CD14-positive monocyte (primary cell): ENCODE measurements around the gene LGALS4. TPM values are rescaled to one million over a fixed set of nuclear protein-coding genes. Genes with fewer than 3 reads are reported as not detected.
"Not testable (repeated sequence)": the region's sequence is repeated elsewhere in the genome, so short reads cannot be mapped to it uniquely, and the experiment has no call there.

Experiments used
- DNase-seq, 3 donors: peaks; one replicate each; pipeline ENCODE4 v3.0.0-alpha.2; 2011 to 2022
- H2AFZ ChIP-seq: 2 replicates; pipeline ENCODE4 v1.6.0; 2012; ENCODE audit warnings: mild to moderate bottlenecking, low read depth, low read length, inconsistent platforms; ENCODE audit not compliant: insufficient read depth, poor library complexity, severe bottlenecking
- H3K27ac ChIP-seq, 2 donors: 1 replicate in 1 of 2; 2 replicates in 1 of 2; pipeline ENCODE4 v1.5.1; 2012 to 2013; ENCODE audit warnings: low read length in 2 of 2, control low read depth in 1 of 2, inconsistent platforms in 1 of 2, low read depth in 1 of 2, mild to moderate bottlenecking in 1 of 2
- H3K27me3 ChIP-seq, 2 donors: one replicate each; pipeline versions ENCODE4 v1.6.0 to v1.6.1; 2011 to 2013; ENCODE audit warnings: low read length in 2 of 2; ENCODE audit not compliant: control insufficient read depth in 2 of 2, insufficient read depth in 2 of 2
- H3K36me3 ChIP-seq, 2 donors: replicated peaks in 1 of 2; 1 replicate in 1 of 2; 2 replicates in 1 of 2; pipeline versions ENCODE4 v1.5.1 to v1.6.1; 2012 to 2013; ENCODE audit warnings: low read length in 2 of 2, control low read depth in 1 of 2, inconsistent platforms in 1 of 2, mild to moderate bottlenecking in 1 of 2; ENCODE audit not compliant: insufficient read depth in 2 of 2, control insufficient read depth in 1 of 2
- H3K4me1 ChIP-seq, 2 donors: 1 replicate in 1 of 2; 2 replicates in 1 of 2; pipeline versions ENCODE4 v1.5.1 to v1.6.1; 2012 to 2013; ENCODE audit warnings: low read length in 2 of 2, control low read depth in 1 of 2, inconsistent platforms in 1 of 2, mild to moderate bottlenecking in 1 of 2, moderate library complexity in 1 of 2; ENCODE audit not compliant: insufficient read depth in 2 of 2, control insufficient read depth in 1 of 2
- H3K4me2 ChIP-seq: replicated peaks from 2 replicates; pipeline ENCODE3; 2012; ENCODE audit warnings: low read length, moderate library complexity, mild to moderate bottlenecking; ENCODE audit not compliant: poor library complexity, severe bottlenecking; ENCODE audit errors: extremely low read depth
- H3K4me3 ChIP-seq, 3 experiments: fragments of 200-600 bp in 1 of 3; sonication (generic) in 1 of 3; replicated peaks in 1 of 3; 1 replicate in 2 of 3; 2 replicates in 1 of 3; pipeline ENCODE4 v1.5.1; 2011 to 2013; ENCODE audit warnings: low read length in 3 of 3, mild to moderate bottlenecking in 3 of 3, control low read depth in 2 of 3, low read depth in 2 of 3, inconsistent platforms in 1 of 3, moderate library complexity in 1 of 3
- H3K79me2 ChIP-seq: 2 replicates; pipeline ENCODE4 v1.6.0; 2012; ENCODE audit warnings: mild to moderate bottlenecking, control low read depth, inconsistent platforms, low read length, moderate library complexity; ENCODE audit not compliant: insufficient read depth
- H3K9ac ChIP-seq: 2 replicates; pipeline ENCODE4 v1.6.0; 2017; ENCODE audit warnings: low read length, mild to moderate bottlenecking; ENCODE audit not compliant: insufficient read depth, poor library complexity, severe bottlenecking
- H3K9me3 ChIP-seq, 2 donors: replicated peaks in 1 of 2; 1 replicate in 1 of 2; 2 replicates in 1 of 2; pipeline versions ENCODE4 v1.5.1 to v1.6.1; 2012 to 2013; ENCODE audit warnings: low read length in 2 of 2, control low read depth in 1 of 2; ENCODE audit not compliant: control insufficient read depth in 1 of 2, insufficient read depth in 1 of 2
- H4K20me1 ChIP-seq: 2 replicates; pipeline ENCODE4 v1.6.0; 2012; ENCODE audit warnings: mild to moderate bottlenecking, low read length, control low read depth, moderate library complexity; ENCODE audit not compliant: insufficient read depth
- H3K27ac Mint-ChIP-seq, 7 donors: one replicate each; pipeline ENCODE4 v1.8.0; 2020; ENCODE audit warnings: mild to moderate bottlenecking in 7 of 7, mixed read lengths in 7 of 7, moderate library complexity in 6 of 7, inconsistent platforms in 2 of 7
- H3K27me3 Mint-ChIP-seq, 3 donors: one replicate each; pipeline ENCODE4 v1.8.0; 2021 to 2022; ENCODE audit warnings: low read depth in 3 of 3, mild to moderate bottlenecking in 3 of 3, mixed read lengths in 3 of 3, moderate library complexity in 3 of 3, inconsistent platforms in 1 of 3
- H3K36me3 Mint-ChIP-seq, 2 donors: one replicate each; pipeline ENCODE4 v1.8.0; 2020; ENCODE audit warnings: mixed read lengths in 2 of 2, inconsistent platforms in 1 of 2, mild to moderate bottlenecking in 1 of 2
- H3K4me1 Mint-ChIP-seq: one replicate; pipeline ENCODE4 v1.8.0; 2020; ENCODE audit warnings: mild to moderate bottlenecking, mixed read lengths
- H3K4me3 Mint-ChIP-seq, 2 donors: one replicate each; pipeline ENCODE4 v1.8.0; 2020; ENCODE audit warnings: mild to moderate bottlenecking in 2 of 2, mixed read lengths in 2 of 2, moderate library complexity in 1 of 2
- H3K9me3 Mint-ChIP-seq, 7 donors: one replicate each; pipeline ENCODE4 v1.8.0; 2020 to 2022; ENCODE audit warnings: mixed read lengths in 7 of 7, mild to moderate bottlenecking in 6 of 7, moderate library complexity in 6 of 7, inconsistent platforms in 2 of 7
- WGBS: methylation state at CpG from one replicate; pipeline ENCODE4 v1.1.5; 2013; ENCODE audit warnings: missing lambda C conversion rate; ENCODE audit not compliant: insufficient coverage; 5-methylcytosine and 5-hydroxymethylcytosine counted together
- intact Hi-C, 2 donors: fragments of 100-400 bp; cut with micrococcal nuclease; formaldehyde crosslinking; loops; one replicate each; pipeline versions ENCODE4 v1.15.0 to v1.15.1; 2023
- polyA plus RNA-seq, 3 donors: library from polyadenylated mRNA; depleted of rRNA in 1 of 3; unstranded in 2 of 3; stranded (reverse) in 1 of 3; fragments of 300-500 nt in 2 of 3; fragments of >200 nt in 1 of 3; fragmentation: Illumina TruSeq in 2 of 3; gene quantifications; 1 replicate in 2 of 3; 2 replicates in 1 of 3; pipeline ENCODE4 v1.2.3, GENCODE V29; 2012 to 2021
- TF ChIP-seq, protein P1 (sequence below): fragments of 200-600 bp; IDR thresholded peaks from one replicate; pipeline ENCODE4 v1.8.0; 2022; ENCODE audit warnings: antibody characterized with exemption, mild to moderate bottlenecking

Gene LGALS4
- polyA plus RNA-seq, 3 donors = 1.7 TPM; not detected in 2

GRCh38 chr19:38816131-38816750 is 3.5 kb upstream of the LGALS4 start:
- no peak overlapping the region for H3K27ac ChIP-seq
- no peak overlapping the region for H3K9ac ChIP-seq
- peaks cover 6% of the 10 kb centered on the region for H3K79me2 ChIP-seq
- no peak overlapping the region for H2AFZ ChIP-seq
- H3K4me1 ChIP-seq = no peaks in the 10 kb centered on the region
- WGBS = 98% methylated on average over 15 of the region's 18 CpGs
- H3K9me3 Mint-ChIP-seq = no peaks in the 10 kb centered on the region
- peaks cover 0 to 2% (median 1%) of the 10 kb centered on the region in 3 donors for H3K27me3 Mint-ChIP-seq
- H3K36me3 Mint-ChIP-seq = peaks cover 48 to 66% of the 10 kb centered on the region in 2 donors
- TF ChIP-seq, protein P1, sequence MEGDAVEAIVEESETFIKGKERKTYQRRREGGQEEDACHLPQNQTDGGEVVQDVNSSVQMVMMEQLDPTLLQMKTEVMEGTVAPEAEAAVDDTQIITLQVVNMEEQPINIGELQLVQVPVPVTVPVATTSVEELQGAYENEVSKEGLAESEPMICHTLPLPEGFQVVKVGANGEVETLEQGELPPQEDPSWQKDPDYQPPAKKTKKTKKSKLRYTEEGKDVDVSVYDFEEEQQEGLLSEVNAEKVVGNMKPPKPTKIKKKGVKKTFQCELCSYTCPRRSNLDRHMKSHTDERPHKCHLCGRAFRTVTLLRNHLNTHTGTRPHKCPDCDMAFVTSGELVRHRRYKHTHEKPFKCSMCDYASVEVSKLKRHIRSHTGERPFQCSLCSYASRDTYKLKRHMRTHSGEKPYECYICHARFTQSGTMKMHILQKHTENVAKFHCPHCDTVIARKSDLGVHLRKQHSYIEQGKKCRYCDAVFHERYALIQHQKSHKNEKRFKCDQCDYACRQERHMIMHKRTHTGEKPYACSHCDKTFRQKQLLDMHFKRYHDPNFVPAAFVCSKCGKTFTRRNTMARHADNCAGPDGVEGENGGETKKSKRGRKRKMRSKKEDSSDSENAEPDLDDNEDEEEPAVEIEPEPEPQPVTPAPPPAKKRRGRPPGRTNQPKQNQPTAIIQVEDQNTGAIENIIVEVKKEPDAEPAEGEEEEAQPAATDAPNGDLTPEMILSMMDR = no peak
- H3K27ac Mint-ChIP-seq = peak overlapping the region in 1 of 7 donors; percentile 19
- H3K27me3 ChIP-seq = no peaks in the 10 kb centered on the region
- H3K4me3 ChIP-seq = no peak overlapping the region
- peaks cover 12% of the 10 kb centered on the region for H4K20me1 ChIP-seq
- H3K36me3 ChIP-seq = peaks cover 50 to 62% of the 10 kb centered on the region in 2 donors
- H3K9me3 ChIP-seq = no peaks in the 10 kb centered on the region
- intact Hi-C loops = no loop called here
- H3K4me3 Mint-ChIP-seq = no peak overlapping the region
- no peak for DNase-seq
- H3K4me2 ChIP-seq = no peak overlapping the region
- H3K4me1 Mint-ChIP-seq = no peaks in the 10 kb centered on the region

- peak overlapping the region in 1 of 7 donors; percentile 57 for H3K27ac Mint-ChIP-seq
- H3K9me3 Mint-ChIP-seq = no peaks in the 10 kb centered on the region
- H3K4me3 ChIP-seq = no peak overlapping the region
- peaks cover 39 to 57% of the 10 kb centered on the region in 2 donors for H3K36me3 Mint-ChIP-seq
- no peaks in the 10 kb centered on the region for H3K9me3 ChIP-seq
- H3K4me3 Mint-ChIP-seq = no peak overlapping the region
- H3K4me1 Mint-ChIP-seq = no peaks in the 10 kb centered on the region
- H3K27me3 Mint-ChIP-seq = peaks cover 0 to 2% (median 1%) of the 10 kb centered on the region in 3 donors
- H3K79me2 ChIP-seq = peaks cover 6% of the 10 kb centered on the region
- intact Hi-C loops = no loop called here
- H3K9ac ChIP-seq = no peak overlapping the region
- WGBS = 94% methylated on average over 28 of the region's 34 CpGs
- H3K4me1 ChIP-seq = no peaks in the 10 kb centered on the region
- peaks cover 4% of the 10 kb centered on the region for H4K20me1 ChIP-seq
- no peak overlapping the region for H3K27ac ChIP-seq
- H3K36me3 ChIP-seq = peaks cover 42 to 53% of the 10 kb centered on the region in 2 donors
- no peak overlapping the region for H2AFZ ChIP-seq
- no peak overlapping the region for H3K4me2 ChIP-seq
- TF ChIP-seq, protein P1 = no peak
- no peak for DNase-seq
- no peaks in the 10 kb centered on the region for H3K27me3 ChIP-seq
Measured at GRCh38 chr19:38815059-38816001, 2.6 kb upstream of the LGALS4 start.

- H3K4me1 ChIP-seq, H3K27me3 Mint-ChIP-seq, H3K9me3 ChIP-seq, H3K9me3 Mint-ChIP-seq, H3K79me2 ChIP-seq, H4K20me1 ChIP-seq, H3K4me3 Mint-ChIP-seq, H3K4me3 ChIP-seq, intact Hi-C loops, H3K9ac ChIP-seq, H2AFZ ChIP-seq, H3K4me1 Mint-ChIP-seq, H3K27me3 ChIP-seq, H3K4me2 ChIP-seq, DNase-seq, H3K27ac ChIP-seq, H3K27ac Mint-ChIP-seq: not testable (repeated sequence)
- H3K36me3 Mint-ChIP-seq = peaks cover 31 to 45% of the 10 kb centered on the region in 2 donors
- no CpG with 5 or more reads among the region's 2 CpGs for WGBS
- peaks cover 37 to 43% of the 10 kb centered on the region in 2 donors for H3K36me3 ChIP-seq
Measured at GRCh38 chr19:38813932-38814331, 1.2 kb upstream of the LGALS4 start.
